ENCODE results near the gene GPR89A. TPM values are rescaled to one million over a fixed set of nuclear protein-coding genes. Genes with fewer than 3 reads are reported as not detected.
"Not testable (repeated sequence)": the region's sequence is repeated elsewhere in the genome, so short reads cannot be mapped to it uniquely, and the experiment has no call there.

GPR89A gene
- total RNA-seq, 1 experiment from 2014 or later: 19.5 TPM

DNA sequence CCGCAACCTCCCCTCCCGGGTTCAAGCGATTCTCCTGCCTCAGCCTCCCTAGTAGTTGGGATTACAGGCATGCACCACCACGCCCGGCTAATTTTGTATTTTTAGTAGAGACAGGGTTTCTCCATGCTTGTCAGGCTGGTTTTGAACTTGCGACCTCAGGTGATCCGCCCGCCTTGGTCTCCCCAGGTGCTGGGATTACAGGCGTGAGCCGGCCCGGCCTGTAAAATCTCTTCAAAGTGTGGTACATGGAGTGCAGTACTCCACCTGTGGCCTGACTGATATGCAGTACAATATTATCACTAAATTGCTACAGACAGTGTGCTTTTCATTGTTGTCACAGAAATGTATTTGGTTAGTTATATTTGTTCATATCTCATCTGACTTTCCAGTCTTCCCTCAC lies 499 bp upstream of the GPR89A start:
- ATAC-seq; H3K27ac ChIP-seq (ENCODE audit: low read depth, low read length); H2AFZ ChIP-seq (ENCODE audit: low read depth, low read length, poor library complexity, severe bottlenecking); DNase-seq (ENCODE audit: low read depth, low spot score); H3K4me3 ChIP-seq (replicated peaks in 1 of 2; ENCODE audit: low read depth in 1 of 2, low read length in 2 of 2); H3K9ac ChIP-seq (ENCODE audit: low read length); CTCF ChIA-PET; H3K36me3 ChIP-seq (ENCODE audit: control insufficient read depth in 1 of 2, insufficient read depth in 2 of 2, low read length in 2 of 2); H3K9me3 ChIP-seq (ENCODE audit: control insufficient read depth in 1 of 2, insufficient read depth in 1 of 2, low read depth in 1 of 2, low read length in 2 of 2); intact Hi-C loops (cut with micrococcal nuclease); RAD21 ChIA-PET (ENCODE audit: low non-redundant PET in 1 of 2, low total read pairs in 2 of 2, uncharacterized antibody in 2 of 2, unreplicated experiment in 2 of 2); BruUV-seq (replicated peaks); H3K9me2 ChIP-seq (ENCODE audit: insufficient read depth); H3K27me3 ChIP-seq (ENCODE audit: insufficient read depth, low read length); H4K20me1 ChIP-seq (ENCODE audit: insufficient read depth); POLR2A ChIA-PET; H3K4me1 ChIP-seq (ENCODE audit: control insufficient read depth in 1 of 2, insufficient read depth in 2 of 2, low read length in 2 of 2); H3K4me2 ChIP-seq (ENCODE audit: low read length): not testable (repeated sequence)
- peaks cover 27% of the 10 kb centered on the region for H3K79me2 ChIP-seq (ENCODE audit: insufficient read depth, low read length)

DNA sequence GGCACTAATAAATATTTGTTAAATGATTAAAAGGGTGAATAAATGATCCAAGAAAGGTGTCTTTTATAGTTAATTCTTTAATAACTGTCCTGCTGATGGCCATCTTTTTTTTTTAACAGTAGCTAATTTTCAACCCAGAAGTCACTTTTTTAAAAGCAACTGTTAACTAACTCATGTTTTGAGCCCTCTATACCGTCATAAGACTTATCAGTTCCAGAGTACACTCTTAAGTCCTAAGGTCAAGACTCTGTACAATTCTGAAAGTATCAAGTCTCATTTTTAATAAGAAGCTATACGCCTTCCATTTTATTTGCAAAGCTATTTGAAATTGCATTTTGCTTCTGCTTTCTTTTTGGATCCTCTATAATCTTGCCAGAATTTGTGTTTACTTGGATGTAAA lies 3.0 kb downstream of the GPR89A start:
- H3K27me3 ChIP-seq (ENCODE audit: insufficient read depth, low read length); H3K4me1 ChIP-seq (ENCODE audit: control insufficient read depth in 1 of 2, insufficient read depth in 2 of 2, low read length in 2 of 2); H3K9me2 ChIP-seq (ENCODE audit: insufficient read depth); ATAC-seq; H3K9me3 ChIP-seq (ENCODE audit: control insufficient read depth in 1 of 2, insufficient read depth in 1 of 2, low read depth in 1 of 2, low read length in 2 of 2); CTCF ChIA-PET; intact Hi-C loops (cut with micrococcal nuclease); H3K9ac ChIP-seq (ENCODE audit: low read length); RAD21 ChIA-PET (ENCODE audit: low non-redundant PET in 1 of 2, low total read pairs in 2 of 2, uncharacterized antibody in 2 of 2, unreplicated experiment in 2 of 2); H3K27ac ChIP-seq (ENCODE audit: low read depth, low read length); BruUV-seq (replicated peaks); H3K4me3 ChIP-seq (replicated peaks in 1 of 2; ENCODE audit: low read depth in 1 of 2, low read length in 2 of 2); POLR2A ChIA-PET; DNase-seq (ENCODE audit: low read depth, low spot score); H3K4me2 ChIP-seq (ENCODE audit: low read length); H4K20me1 ChIP-seq (ENCODE audit: insufficient read depth); H3K36me3 ChIP-seq (ENCODE audit: control insufficient read depth in 1 of 2, insufficient read depth in 2 of 2, low read length in 2 of 2); H2AFZ ChIP-seq (ENCODE audit: low read depth, low read length, poor library complexity, severe bottlenecking): not testable (repeated sequence)
- peaks cover 27% of the 10 kb centered on the region for H3K79me2 ChIP-seq (ENCODE audit: insufficient read depth, low read length)

DNA sequence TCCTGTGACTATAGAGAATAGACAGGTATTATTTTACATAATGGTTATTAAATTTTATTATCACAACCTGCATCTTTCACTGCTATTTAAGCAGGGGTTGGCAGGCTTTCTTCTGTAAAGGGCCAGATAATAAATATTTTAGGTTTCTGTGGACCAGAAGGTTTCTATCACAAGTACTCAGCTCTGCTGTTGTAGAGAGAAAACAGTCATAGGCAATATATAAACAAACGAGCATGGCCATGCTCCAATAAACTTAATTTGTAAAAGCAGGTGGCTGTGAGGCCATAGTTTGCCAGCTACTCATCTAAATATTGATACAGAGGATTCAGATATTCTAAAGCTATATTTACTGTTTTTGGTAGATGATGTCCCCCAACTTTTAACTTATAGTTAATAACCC lies 12.3 kb downstream of the GPR89A start:
- ATAC-seq; RAD21 ChIA-PET (ENCODE audit: low non-redundant PET in 1 of 2, low total read pairs in 2 of 2, uncharacterized antibody in 2 of 2, unreplicated experiment in 2 of 2); H3K9me3 ChIP-seq (ENCODE audit: control insufficient read depth in 1 of 2, insufficient read depth in 1 of 2, low read depth in 1 of 2, low read length in 2 of 2); H3K36me3 ChIP-seq (ENCODE audit: control insufficient read depth in 1 of 2, insufficient read depth in 2 of 2, low read length in 2 of 2); H3K9me2 ChIP-seq (ENCODE audit: insufficient read depth); CTCF ChIA-PET; DNase-seq (ENCODE audit: low read depth, low spot score); POLR2A ChIA-PET; H3K4me3 ChIP-seq (replicated peaks in 1 of 2; ENCODE audit: low read depth in 1 of 2, low read length in 2 of 2); BruUV-seq (replicated peaks); H3K9ac ChIP-seq (ENCODE audit: low read length); intact Hi-C loops (cut with micrococcal nuclease); H3K27me3 ChIP-seq (ENCODE audit: insufficient read depth, low read length); H3K4me1 ChIP-seq (ENCODE audit: control insufficient read depth in 1 of 2, insufficient read depth in 2 of 2, low read length in 2 of 2); H3K27ac ChIP-seq (ENCODE audit: low read depth, low read length); H4K20me1 ChIP-seq (ENCODE audit: insufficient read depth); H2AFZ ChIP-seq (ENCODE audit: low read depth, low read length, poor library complexity, severe bottlenecking); H3K4me2 ChIP-seq (ENCODE audit: low read length); H3K79me2 ChIP-seq (ENCODE audit: insufficient read depth, low read length): not testable (repeated sequence)

GRCh38 chr1:145622177-145622576 lies 14.4 kb downstream of the GPR89A start:
- POLR2A ChIA-PET; H3K4me3 ChIP-seq (replicated peaks in 1 of 2; ENCODE audit: low read depth in 1 of 2, low read length in 2 of 2); H3K27ac ChIP-seq (ENCODE audit: low read depth, low read length); H3K4me2 ChIP-seq (ENCODE audit: low read length); H3K9me3 ChIP-seq (ENCODE audit: control insufficient read depth in 1 of 2, insufficient read depth in 1 of 2, low read depth in 1 of 2, low read length in 2 of 2); H4K20me1 ChIP-seq (ENCODE audit: insufficient read depth); H3K36me3 ChIP-seq (ENCODE audit: control insufficient read depth in 1 of 2, insufficient read depth in 2 of 2, low read length in 2 of 2); H2AFZ ChIP-seq (ENCODE audit: low read depth, low read length, poor library complexity, severe bottlenecking); intact Hi-C loops (cut with micrococcal nuclease); CTCF ChIA-PET; H3K9me2 ChIP-seq (ENCODE audit: insufficient read depth); DNase-seq (ENCODE audit: low read depth, low spot score); H3K27me3 ChIP-seq (ENCODE audit: insufficient read depth, low read length); RAD21 ChIA-PET (ENCODE audit: low non-redundant PET in 1 of 2, low total read pairs in 2 of 2, uncharacterized antibody in 2 of 2, unreplicated experiment in 2 of 2); H3K9ac ChIP-seq (ENCODE audit: low read length); H3K4me1 ChIP-seq (ENCODE audit: control insufficient read depth in 1 of 2, insufficient read depth in 2 of 2, low read length in 2 of 2); BruUV-seq (replicated peaks); ATAC-seq; H3K79me2 ChIP-seq (ENCODE audit: insufficient read depth, low read length): not testable (repeated sequence)

DNA sequence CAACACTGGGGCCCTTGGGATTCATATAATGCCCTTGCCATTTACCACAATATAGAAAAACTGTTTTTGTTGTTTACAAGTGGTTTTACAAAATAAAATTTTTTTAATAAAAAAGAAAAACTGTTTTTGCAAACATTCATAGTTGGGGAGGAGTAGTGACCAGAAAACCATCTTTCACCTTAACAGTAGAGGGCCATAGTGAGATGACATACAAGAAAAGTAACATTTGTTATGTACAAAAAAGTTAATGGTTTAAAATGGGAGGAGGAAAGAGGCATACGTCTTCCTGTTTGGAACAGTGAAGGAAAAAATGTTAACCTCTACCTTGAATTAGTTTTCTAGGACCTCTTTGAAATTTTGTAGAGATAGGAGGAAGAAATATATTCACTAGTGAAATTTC lies 28.4 kb downstream of the GPR89A start:
- H3K27me3 ChIP-seq (ENCODE audit: insufficient read depth, low read length); H3K36me3 ChIP-seq (ENCODE audit: control insufficient read depth in 1 of 2, insufficient read depth in 2 of 2, low read length in 2 of 2); H4K20me1 ChIP-seq (ENCODE audit: insufficient read depth); H3K9ac ChIP-seq (ENCODE audit: low read length); H3K27ac ChIP-seq (ENCODE audit: low read depth, low read length); CTCF ChIA-PET; H3K79me2 ChIP-seq (ENCODE audit: insufficient read depth, low read length); H3K4me1 ChIP-seq (ENCODE audit: control insufficient read depth in 1 of 2, insufficient read depth in 2 of 2, low read length in 2 of 2); DNase-seq (ENCODE audit: low read depth, low spot score); H3K4me3 ChIP-seq (replicated peaks in 1 of 2; ENCODE audit: low read depth in 1 of 2, low read length in 2 of 2); H3K9me2 ChIP-seq (ENCODE audit: insufficient read depth); POLR2A ChIA-PET; BruUV-seq (replicated peaks); ATAC-seq; H2AFZ ChIP-seq (ENCODE audit: low read depth, low read length, poor library complexity, severe bottlenecking); H3K4me2 ChIP-seq (ENCODE audit: low read length); intact Hi-C loops (cut with micrococcal nuclease); H3K9me3 ChIP-seq (ENCODE audit: control insufficient read depth in 1 of 2, insufficient read depth in 1 of 2, low read depth in 1 of 2, low read length in 2 of 2); RAD21 ChIA-PET (ENCODE audit: low non-redundant PET in 1 of 2, low total read pairs in 2 of 2, uncharacterized antibody in 2 of 2, unreplicated experiment in 2 of 2): not testable (repeated sequence)
